ENCODE results near the gene RIT1.

DNA sequence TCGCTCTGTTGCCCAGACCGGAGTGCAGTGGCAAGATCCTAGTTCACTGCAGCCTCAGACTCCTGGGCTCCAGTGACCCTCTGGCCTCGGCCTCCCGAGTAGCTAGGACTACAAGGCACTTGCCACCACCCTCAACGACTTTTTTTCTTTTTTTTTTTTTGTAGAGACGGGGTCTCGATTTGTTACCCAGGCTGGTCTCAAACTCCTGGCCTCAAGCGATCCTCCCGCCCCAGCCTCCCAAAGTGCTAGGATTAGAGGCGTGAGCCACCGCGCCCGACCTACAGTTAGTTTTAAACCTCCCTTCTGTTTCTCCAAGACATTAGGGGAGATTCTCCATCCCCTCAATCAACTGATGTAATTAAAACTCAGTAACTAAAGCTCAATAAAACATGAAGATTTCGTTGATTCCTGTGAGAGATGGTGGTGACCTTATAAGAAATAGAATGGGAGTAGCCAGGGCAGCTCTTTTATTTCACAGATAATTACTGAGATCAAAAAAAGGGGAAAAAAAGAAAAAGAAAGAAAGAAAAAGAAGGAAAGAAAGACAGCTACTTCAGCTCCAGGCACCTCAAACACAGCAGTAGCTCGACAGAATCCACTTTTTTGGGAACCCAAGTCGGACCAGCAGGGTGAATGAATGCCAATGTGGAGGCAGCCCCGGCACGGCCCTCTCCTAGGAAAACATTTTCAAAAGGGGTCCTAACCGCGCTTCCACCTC, 54.7 kb downstream of the RIT1 start:
- TF ChIP-seq CTCF (IDR thresholded peaks at IDR 0.05) (no peak), POLR2A (IDR thresholded peaks at IDR 0.05) (no peak), POLR2AphosphoS5 (IDR thresholded peaks at IDR 0.05) (no peak)
